BLaER1 (cell line): ENCODE measurements around the gene ACP7.

Experiments
- H3K27ac ChIP-seq: shearing (Covaris generic); formaldehyde crosslinking; 2 replicates; pipeline ENCODE4 v1.8.1; 2022
- H3K27me3 ChIP-seq: shearing (Covaris generic); formaldehyde crosslinking; 2 replicates; pipeline ENCODE4 v1.8.1; 2022
- H3K36me3 ChIP-seq: shearing (Covaris generic); formaldehyde crosslinking; 2 replicates; pipeline ENCODE4 v1.8.1; 2022
- H3K4me1 ChIP-seq: shearing (Covaris generic); formaldehyde crosslinking; 2 replicates; pipeline ENCODE4 v1.8.1; 2022
- H3K4me2 ChIP-seq: shearing (Covaris generic); formaldehyde crosslinking; 2 replicates; pipeline ENCODE4 v1.8.1; 2022
- H3K4me3 ChIP-seq: shearing (Covaris generic); formaldehyde crosslinking; 2 replicates; pipeline ENCODE4 v1.8.1; 2022
- H3K9ac ChIP-seq: shearing (Covaris generic); formaldehyde crosslinking; 2 replicates; pipeline ENCODE4 v1.8.1; 2022
- H3K9me3 ChIP-seq: shearing (Covaris generic); formaldehyde crosslinking; 2 replicates; pipeline ENCODE4 v1.8.1; 2022
- H4K20me1 ChIP-seq: shearing (Covaris generic); formaldehyde crosslinking; 2 replicates; pipeline ENCODE4 v1.8.1; 2022
- Cebpa-rat ChIP-seq: shearing (Covaris generic); IDR thresholded peaks from 2 replicates; pipeline ENCODE4 v1.8.1; 2022

The ACP7 gene

GRCh38 chr19:39127812-39128515 lies 43.8 kb downstream of the ACP7 start:
- Histone ChIP-seq H3K36me3 (no peaks in the 10 kb centered on the region), H3K4me3 (no peak overlapping the region), H4K20me1 (peaks cover 58% of the 10 kb centered on the region), H3K27ac (peak overlapping the region; percentile 34), H3K9ac (0 out of 2 replicates have a peak overlapping the region, but pooled peaks have one; percentile 85), H3K4me1 (peaks cover 84% of the 10 kb centered on the region), H3K4me2 (peak overlapping the region; percentile 99), H3K27me3 (no peaks in the 10 kb centered on the region), H3K9me3 (no peaks in the 10 kb centered on the region)
- no peak for TF ChIP-seq Cebpa-rat

DNA sequence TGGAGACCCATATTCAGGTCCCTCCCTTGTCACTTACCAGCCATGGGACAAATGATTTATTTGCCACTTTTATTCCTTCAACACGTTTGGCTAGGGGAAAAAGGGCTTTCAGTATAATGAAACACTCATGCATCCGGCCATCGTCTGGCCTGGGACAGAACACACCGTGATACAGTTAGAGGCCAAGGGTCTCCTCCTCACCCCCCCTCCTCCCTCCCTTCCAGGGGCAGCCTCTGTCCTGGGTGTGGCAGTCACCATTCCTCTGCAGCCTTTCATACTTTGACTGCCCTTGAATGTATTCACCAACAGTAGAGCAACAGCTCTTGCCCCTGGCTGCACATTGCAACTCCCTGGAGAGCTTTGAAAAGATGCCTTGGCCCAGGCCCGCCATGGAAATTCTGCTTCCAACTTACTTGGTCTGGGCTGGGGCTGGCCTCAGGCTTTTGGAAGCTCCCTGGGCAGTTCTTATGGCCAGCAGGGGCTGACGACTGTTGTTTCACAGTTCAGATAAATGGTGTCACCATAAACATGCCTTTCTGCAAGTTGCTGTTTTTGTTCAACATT lies 44.4 kb downstream of the ACP7 start:
- Histone ChIP-seq H4K20me1 (peaks cover 64% of the 10 kb centered on the region), H3K4me3 (no peak overlapping the region), H3K4me2 (peak overlapping the region; percentile 99), H3K27ac (peak overlapping the region; percentile 34; the same call in 1 of the 2 replicates), H3K4me1 (peaks cover 90% of the 10 kb centered on the region), H3K27me3 (no peaks in the 10 kb centered on the region), H3K9ac (0 out of 2 replicates have a peak overlapping the region, but pooled peaks have one; percentile 20), H3K9me3 (no peaks in the 10 kb centered on the region), H3K36me3 (no peaks in the 10 kb centered on the region)
- TF ChIP-seq Cebpa-rat = no peak

DNA sequence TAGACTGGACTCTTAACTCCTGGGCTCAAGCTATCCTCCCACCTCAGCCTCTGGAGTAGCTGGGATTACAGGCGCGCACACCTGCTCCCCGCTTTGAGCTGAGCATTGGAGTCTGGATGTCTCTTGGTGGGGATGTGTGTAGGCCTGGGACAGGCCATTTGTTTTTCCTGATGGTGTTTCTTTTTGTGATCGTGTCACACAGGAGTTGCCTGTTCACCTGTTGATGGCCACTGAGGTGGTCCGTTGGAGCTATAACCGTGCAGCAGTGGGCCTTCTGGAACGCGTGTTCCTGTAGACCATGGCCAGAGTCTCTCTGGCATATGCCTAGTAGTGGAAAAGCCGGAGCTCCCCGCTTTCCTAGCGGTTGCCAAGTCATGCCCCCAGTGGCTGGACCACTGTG lies 44.9 kb downstream of the ACP7 start:
- Histone ChIP-seq H3K9me3 (no peaks in the 10 kb centered on the region), H3K36me3 (no peaks in the 10 kb centered on the region), H3K4me1 (peaks cover 92% of the 10 kb centered on the region), H3K4me3 (no peak overlapping the region), H3K9ac (no peak overlapping the region), H3K27me3 (no peaks in the 10 kb centered on the region), H4K20me1 (peaks cover 69% of the 10 kb centered on the region), H3K27ac (no peak overlapping the region), H3K4me2 (peak overlapping the region; percentile 99)
- no peak for TF ChIP-seq Cebpa-rat

GRCh38 chr19:39130337-39131254 lies 46.4 kb downstream of the ACP7 start:
- Histone ChIP-seq H3K4me3 (peak overlapping the region; percentile 46), H3K27me3 (no peaks in the 10 kb centered on the region), H3K4me2 (peak overlapping the region; percentile 84), H3K36me3 (no peaks in the 10 kb centered on the region), H4K20me1 (peaks cover 84% of the 10 kb centered on the region), H3K9ac (peak overlapping the region; percentile 71), H3K4me1 (peaks cover 90% of the 10 kb centered on the region), H3K27ac (peak overlapping the region; percentile 74), H3K9me3 (no peaks in the 10 kb centered on the region)
- no peak for TF ChIP-seq Cebpa-rat

DNA sequence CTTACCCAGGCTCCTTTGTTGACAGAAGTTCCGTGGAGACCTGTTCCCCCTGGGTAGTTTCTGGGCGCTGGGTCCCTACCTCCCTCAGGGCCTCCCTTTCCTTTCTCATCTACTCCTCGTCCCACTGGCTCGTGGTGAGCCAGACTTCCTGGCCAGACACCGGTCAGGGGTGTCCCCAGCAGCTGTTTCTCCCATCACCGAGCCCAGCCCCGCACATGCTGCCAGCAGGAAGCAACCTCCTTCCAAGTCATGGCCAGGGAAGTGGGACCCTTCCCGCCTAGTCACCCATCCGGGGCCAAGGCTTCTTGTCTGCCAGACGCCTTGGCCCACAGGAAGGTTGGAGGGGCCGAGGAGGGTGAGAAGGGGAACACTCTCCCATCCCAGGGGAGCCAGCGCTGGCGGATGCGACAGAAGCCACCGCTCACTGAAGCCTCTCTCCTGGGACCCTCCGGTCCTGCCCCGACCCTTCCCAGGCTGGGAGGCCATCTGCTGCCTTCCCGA lies 47.1 kb downstream of the ACP7 start:
- H3K4me3 ChIP-seq = peak overlapping the region; percentile 46
- H3K27ac ChIP-seq = peak overlapping the region; percentile 74
- peak overlapping the region; percentile 84 for H3K4me2 ChIP-seq
- TF ChIP-seq Cebpa-rat = no peak
- H3K27me3 ChIP-seq = no peaks in the 10 kb centered on the region
- no peaks in the 10 kb centered on the region for H3K36me3 ChIP-seq
- no peaks in the 10 kb centered on the region for H3K9me3 ChIP-seq
- H3K4me1 ChIP-seq = peaks cover 92% of the 10 kb centered on the region
- H4K20me1 ChIP-seq = peaks cover 91% of the 10 kb centered on the region
- peak overlapping the region; percentile 71 for H3K9ac ChIP-seq

- Histone ChIP-seq H3K36me3 (0 out of 2 replicates have a peak, but pooled peaks cover 3% of the 10 kb centered on the region), H3K27me3 (no peaks in the 10 kb centered on the region), H3K9ac (peak overlapping the region; percentile 71; the same call in 1 of the 2 replicates), H3K4me3 (no peak overlapping the region), H3K4me1 (peaks cover 92% of the 10 kb centered on the region), H4K20me1 (peaks cover 92% of the 10 kb centered on the region), H3K9me3 (no peaks in the 10 kb centered on the region), H3K4me2 (peak overlapping the region; percentile 84), H3K27ac (peak overlapping the region; percentile 74)
- TF ChIP-seq Cebpa-rat = no peak
Measured at GRCh38 chr19:39132344-39132969, 48.3 kb downstream of the ACP7 start.

- no peak for TF ChIP-seq Cebpa-rat
- peaks cover 6% of the 10 kb centered on the region; the same call in 1 of the 2 replicates for H3K36me3 ChIP-seq
- H3K9ac ChIP-seq = no peak overlapping the region
- H3K27ac ChIP-seq = peak overlapping the region; percentile 13; the same call in 1 of the 2 replicates
- H3K4me2 ChIP-seq = peak overlapping the region; percentile 84
- no peaks in the 10 kb centered on the region for H3K9me3 ChIP-seq
- H3K4me1 ChIP-seq = peaks cover 88% of the 10 kb centered on the region
- H4K20me1 ChIP-seq = peaks cover 92% of the 10 kb centered on the region
- H3K4me3 ChIP-seq = no peak overlapping the region
- H3K27me3 ChIP-seq = no peaks in the 10 kb centered on the region
Measured at GRCh38 chr19:39133431-39134270, 49.5 kb downstream of the ACP7 start.

- Histone ChIP-seq H3K4me2 (peak overlapping the region; percentile 39; the same call in 1 of the 2 replicates), H3K4me1 (peaks cover 88% of the 10 kb centered on the region), H3K27ac (no peak overlapping the region), H4K20me1 (peaks cover 100% of the 10 kb centered on the region), H3K27me3 (no peaks in the 10 kb centered on the region), H3K9me3 (no peaks in the 10 kb centered on the region), H3K9ac (no peak overlapping the region), H3K4me3 (no peak overlapping the region), H3K36me3 (peaks cover 12% of the 10 kb centered on the region; the same call in 1 of the 2 replicates)
- TF ChIP-seq Cebpa-rat = no peak
Measured at GRCh38 chr19:39135701-39136100, 51.5 kb downstream of the ACP7 start.
